LNCaP clone FGC (cell line): ENCODE results near the gene KCNIP3.

Source experiments
- DNase-seq: peaks from one replicate; pipeline ENCODE4 v3.0.0-alpha.2; 2011; ENCODE audit warnings: low read depth
- H3K4me3 ChIP-seq: 2 replicates; pipeline ENCODE4 v1.5.1; 2011; ENCODE audit warnings: mild to moderate bottlenecking, low read depth, low read length, control low read depth
- TF ChIP-seq, protein P1 (sequence below): IDR thresholded peaks from 2 replicates; pipeline ENCODE4 v1.5.1; 2012; ENCODE audit warnings: mild to moderate bottlenecking; ENCODE audit not compliant: control insufficient read depth, insufficient read depth; ENCODE audit errors: extremely low read depth

KCNIP3 gene

GRCh38 chr2:95334916-95335641 lies 37.9 kb downstream of the KCNIP3 start:
- DNase-seq: no peak

GRCh38 chr2:95336406-95336805 lies 39.3 kb downstream of the KCNIP3 start:
- TF ChIP-seq, protein P1, sequence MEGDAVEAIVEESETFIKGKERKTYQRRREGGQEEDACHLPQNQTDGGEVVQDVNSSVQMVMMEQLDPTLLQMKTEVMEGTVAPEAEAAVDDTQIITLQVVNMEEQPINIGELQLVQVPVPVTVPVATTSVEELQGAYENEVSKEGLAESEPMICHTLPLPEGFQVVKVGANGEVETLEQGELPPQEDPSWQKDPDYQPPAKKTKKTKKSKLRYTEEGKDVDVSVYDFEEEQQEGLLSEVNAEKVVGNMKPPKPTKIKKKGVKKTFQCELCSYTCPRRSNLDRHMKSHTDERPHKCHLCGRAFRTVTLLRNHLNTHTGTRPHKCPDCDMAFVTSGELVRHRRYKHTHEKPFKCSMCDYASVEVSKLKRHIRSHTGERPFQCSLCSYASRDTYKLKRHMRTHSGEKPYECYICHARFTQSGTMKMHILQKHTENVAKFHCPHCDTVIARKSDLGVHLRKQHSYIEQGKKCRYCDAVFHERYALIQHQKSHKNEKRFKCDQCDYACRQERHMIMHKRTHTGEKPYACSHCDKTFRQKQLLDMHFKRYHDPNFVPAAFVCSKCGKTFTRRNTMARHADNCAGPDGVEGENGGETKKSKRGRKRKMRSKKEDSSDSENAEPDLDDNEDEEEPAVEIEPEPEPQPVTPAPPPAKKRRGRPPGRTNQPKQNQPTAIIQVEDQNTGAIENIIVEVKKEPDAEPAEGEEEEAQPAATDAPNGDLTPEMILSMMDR: no peak
- DNase-seq: no peak
- H3K4me3 ChIP-seq: no peak overlapping the region

More at GRCh38 chr2:95334916-95335641, 37.9 kb downstream of the KCNIP3 start:
- H3K4me3 ChIP-seq: no peak overlapping the region
- TF ChIP-seq, protein P1: no peak

DNA sequence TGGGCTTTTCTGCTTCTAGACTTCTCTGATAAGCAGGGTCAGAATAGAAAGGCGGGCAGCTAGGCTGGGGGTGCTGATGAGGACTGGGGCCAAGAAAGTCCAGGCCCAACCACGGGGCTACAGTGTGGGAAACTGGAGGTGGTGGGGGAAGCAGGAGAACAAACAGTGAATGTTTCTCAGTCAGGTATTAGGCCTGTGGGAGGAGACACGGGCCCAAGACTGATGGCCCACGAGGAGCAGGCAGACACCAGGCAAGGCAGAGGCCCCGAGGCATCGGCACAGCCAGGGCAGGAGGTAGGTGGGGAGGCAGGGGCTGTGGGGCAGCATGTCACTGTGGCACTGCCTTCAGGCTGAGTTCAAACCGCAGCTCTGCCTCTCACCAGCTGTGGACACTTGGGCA lies 40.7 kb downstream of the KCNIP3 start:
- TF ChIP-seq, protein P1: no peak
- H3K4me3 ChIP-seq: no peak overlapping the region
- DNase-seq: no peak

DNA sequence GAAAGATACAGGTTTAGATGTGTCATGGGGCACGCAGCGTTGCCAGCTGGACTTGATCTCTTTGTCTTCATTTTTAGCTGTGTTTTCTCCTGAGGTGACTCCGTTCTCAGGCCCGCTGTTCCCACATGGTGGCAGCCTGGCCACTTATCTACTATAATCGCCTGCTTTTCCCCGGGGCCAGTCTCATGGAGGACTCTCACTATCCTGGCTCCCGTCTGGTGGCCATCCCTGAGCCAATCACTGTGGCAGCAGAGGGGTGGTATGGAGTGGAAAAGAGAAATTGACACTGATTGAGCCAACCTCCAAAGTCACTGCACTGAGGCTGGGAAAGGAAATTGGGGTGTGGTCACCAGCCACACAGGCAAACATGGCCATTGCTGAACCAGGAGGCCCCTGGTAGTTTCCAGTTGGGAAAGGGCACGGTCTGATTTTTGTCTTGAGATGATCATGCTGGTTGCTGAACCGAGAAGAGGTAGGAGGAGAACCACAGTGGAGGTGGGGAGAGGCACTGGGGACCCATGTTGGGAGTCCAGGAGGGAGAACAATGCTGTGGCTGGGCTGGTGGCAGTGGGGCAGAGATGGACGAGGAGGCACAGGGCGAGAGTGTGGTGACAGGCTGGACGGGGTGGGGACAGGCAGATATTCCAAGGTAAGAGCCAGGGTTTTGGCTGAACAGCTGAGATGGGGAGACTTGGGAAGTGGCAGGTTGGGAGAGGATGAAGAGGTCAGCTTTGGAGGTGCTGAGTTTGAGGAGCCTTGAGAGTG lies 45.6 kb downstream of the KCNIP3 start:
- DNase-seq: no peak
- H3K4me3 ChIP-seq: no peak overlapping the region
- TF ChIP-seq, protein P1: no peak

DNA sequence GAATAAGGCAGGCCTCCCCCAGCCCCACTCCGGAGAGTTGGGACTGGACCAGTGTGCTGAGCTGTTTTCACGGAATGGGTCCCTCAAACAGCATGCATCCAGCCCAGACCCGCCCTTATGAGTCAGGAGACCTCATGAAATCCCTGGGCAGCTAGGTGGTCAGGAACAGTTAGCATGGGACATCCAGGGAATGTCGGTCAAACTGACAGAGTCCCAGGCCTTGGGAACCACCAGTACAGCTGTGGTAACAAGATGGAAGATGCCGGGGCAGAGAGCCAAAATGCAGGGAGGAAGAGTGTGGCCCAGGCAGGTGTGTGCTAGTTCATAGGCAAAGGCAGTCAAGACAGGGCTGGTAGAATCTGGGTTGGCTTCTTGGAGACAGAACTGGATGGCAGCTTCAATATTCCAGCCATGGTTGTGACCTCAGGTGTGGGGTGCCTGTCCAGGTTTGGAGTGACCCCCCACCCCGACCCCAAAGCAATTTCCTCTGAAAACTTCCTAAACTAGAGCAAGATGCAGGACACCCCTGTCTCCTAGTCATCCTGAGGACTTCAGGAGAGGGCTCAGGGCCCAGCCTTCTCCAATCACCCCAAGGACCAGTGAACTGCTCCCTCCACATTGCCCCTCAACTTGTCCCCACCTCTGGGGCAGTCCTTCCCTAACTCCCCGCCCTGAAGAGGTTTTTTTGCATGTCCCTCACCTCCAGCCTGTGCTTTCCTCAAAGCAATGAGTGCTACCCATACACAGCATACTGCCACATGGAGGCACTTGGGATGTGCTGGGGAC lies 46.5 kb downstream of the KCNIP3 start:
- no peak overlapping the region for H3K4me3 ChIP-seq
- DNase-seq: no peak
- TF ChIP-seq, protein P1: no peak

DNA sequence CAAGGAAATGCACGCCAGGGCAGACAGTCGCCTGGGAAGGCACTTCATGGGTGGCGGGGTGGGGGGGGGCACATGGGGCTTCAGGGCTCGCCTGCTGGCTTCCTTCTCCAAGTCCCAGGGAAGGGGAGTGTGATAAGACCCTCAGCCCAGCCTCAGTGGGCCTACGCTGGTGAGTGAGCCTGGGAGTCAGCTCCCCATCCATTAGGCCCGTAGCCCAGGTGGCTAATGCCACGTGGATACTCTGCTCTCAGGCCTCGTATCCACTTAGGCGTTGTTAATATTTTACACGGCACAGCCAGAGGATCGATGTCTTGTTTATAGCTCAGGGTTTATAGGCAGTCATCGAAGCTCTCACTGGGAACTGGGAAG lies 47.1 kb downstream of the KCNIP3 start:
- no peak for DNase-seq
- TF ChIP-seq, protein P1: no peak
- H3K4me3 ChIP-seq: no peak overlapping the region
